ENCODE measurements around the gene ITPRIP.

- no peak for TF ChIP-seq CTCF (IDR thresholded peaks at IDR 0.05)
- no peak for TF ChIP-seq POLR2A (IDR thresholded peaks at IDR 0.05)
Observed at GRCh38 chr10:104268405-104268712, 69.9 kb downstream of the ITPRIP start.
